Subcutaneous abdominal adipose tissue (tissue), 5 donors: ENCODE data around the gene OR2T6.

Experiments used
- H3K27ac ChIP-seq: one replicate; pipeline ENCODE4 v1.7.0; 2013; ENCODE audit warnings: low read depth, mild to moderate bottlenecking, inconsistent platforms, low read length, moderate library complexity
- H3K27me3 ChIP-seq, 5 donors: one replicate each; pipeline ENCODE4 v1.7.0; 2013; ENCODE audit warnings: low read length in 5 of 5, inconsistent platforms in 1 of 5; ENCODE audit not compliant: control insufficient read depth in 5 of 5, insufficient read depth in 4 of 5
- H3K36me3 ChIP-seq, 5 donors: one replicate each; pipeline ENCODE4 v1.7.0; 2013; ENCODE audit warnings: low read length in 5 of 5; ENCODE audit not compliant: control insufficient read depth in 5 of 5, insufficient read depth in 5 of 5
- H3K4me1 ChIP-seq, 5 donors: one replicate each; pipeline ENCODE4 v1.7.0; 2013; ENCODE audit warnings: low read length in 5 of 5, mild to moderate bottlenecking in 3 of 5, moderate library complexity in 1 of 5; ENCODE audit not compliant: control insufficient read depth in 5 of 5, insufficient read depth in 5 of 5
- H3K4me3 ChIP-seq, 5 donors: one replicate each; pipeline ENCODE4 v1.7.0; 2013; ENCODE audit warnings: low read length in 5 of 5, low read depth in 1 of 5
- H3K9ac ChIP-seq, 5 donors: one replicate each; pipeline ENCODE4 v1.7.0; 2013; ENCODE audit warnings: low read length in 5 of 5, mild to moderate bottlenecking in 4 of 5, moderate library complexity in 3 of 5
- H3K9me3 ChIP-seq, 5 donors: one replicate each; pipeline ENCODE4 v1.7.0; 2013; ENCODE audit warnings: low read length in 5 of 5; ENCODE audit not compliant: control insufficient read depth in 5 of 5
- donor health status: healthy.
- donor health status: healthy.
- donor health status: healthy.
- donor health status: healthy.
- donor health status: healthy.

The OR2T6 gene, protein sequence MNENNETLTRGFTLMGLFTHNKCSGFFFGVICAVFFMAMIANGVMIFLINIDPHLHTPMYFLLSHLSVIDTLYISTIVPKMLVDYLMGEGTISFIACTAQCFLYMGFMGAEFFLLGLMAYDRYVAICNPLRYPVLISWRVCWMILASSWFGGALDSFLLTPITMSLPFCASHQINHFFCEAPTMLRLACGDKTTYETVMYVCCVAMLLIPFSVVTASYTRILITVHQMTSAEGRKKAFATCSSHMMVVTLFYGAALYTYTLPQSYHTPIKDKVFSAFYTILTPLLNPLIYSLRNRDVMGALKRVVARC

DNA sequence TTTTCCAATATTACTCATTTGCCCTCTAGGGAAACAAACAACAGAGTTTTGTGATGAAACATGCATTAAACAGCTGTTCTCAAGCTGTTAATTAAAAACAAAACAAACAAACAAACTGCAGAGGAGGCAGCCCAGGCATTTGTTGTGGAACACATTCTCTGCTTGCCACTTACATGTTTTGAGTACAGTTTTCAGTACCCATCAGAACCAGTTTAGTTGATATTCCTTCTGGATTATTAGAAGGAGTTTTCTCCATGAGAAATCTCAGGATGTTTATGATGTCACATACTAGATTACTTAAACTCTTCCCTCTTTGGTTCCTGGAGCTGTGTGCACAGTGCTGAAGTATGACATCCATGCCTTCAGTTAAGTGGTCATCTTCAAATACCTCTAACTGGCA lies at the start of gene OR2T6:
OR2T6 (plus strand) TSS at position 301 of the 400 bp plus-strand sequence. CDS start 11,863 bp downstream, outside the sequence.
- Histone ChIP-seq H3K27me3 (no peaks in the 10 kb centered on the region), H3K4me3 (no peak within 1 kb of the TSS), H3K9ac (no peak within 1 kb of the TSS), H3K36me3 (no peaks in the 10 kb centered on the region), H3K4me1 (no peaks in the 10 kb centered on the region), H3K27ac (no peak within 1 kb of the TSS), H3K9me3 (peaks cover 0 to 2% (median 0%) of the 10 kb centered on the region in 5 donors)

DNA sequence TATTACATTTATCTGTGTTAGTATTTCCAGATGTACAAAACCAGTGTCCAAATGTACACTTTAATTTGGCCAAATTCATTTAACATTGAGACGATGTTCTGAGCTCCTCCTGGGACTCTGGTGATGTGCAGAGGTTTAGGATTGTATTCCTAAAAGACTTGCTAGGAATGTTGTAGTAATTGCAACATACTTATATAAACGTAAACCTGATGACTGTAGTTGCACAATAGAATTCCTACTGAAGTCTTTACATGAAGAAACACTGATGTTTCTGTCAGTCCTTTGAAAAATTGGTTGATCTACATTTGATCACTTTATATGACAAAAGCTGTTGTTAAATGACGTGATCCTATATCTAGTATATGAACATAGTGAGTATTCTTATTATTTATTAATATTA lies 32.1 kb upstream of the OR2T6 start:
- Histone ChIP-seq H3K9ac (no peak overlapping the region), H3K4me3 (no peak overlapping the region), H3K27me3 (no peaks in the 10 kb centered on the region), H3K9me3 (no peaks in the 10 kb centered on the region), H3K27ac (no peak overlapping the region), H3K36me3 (no peaks in the 10 kb centered on the region), H3K4me1 (no peaks in the 10 kb centered on the region)

DNA sequence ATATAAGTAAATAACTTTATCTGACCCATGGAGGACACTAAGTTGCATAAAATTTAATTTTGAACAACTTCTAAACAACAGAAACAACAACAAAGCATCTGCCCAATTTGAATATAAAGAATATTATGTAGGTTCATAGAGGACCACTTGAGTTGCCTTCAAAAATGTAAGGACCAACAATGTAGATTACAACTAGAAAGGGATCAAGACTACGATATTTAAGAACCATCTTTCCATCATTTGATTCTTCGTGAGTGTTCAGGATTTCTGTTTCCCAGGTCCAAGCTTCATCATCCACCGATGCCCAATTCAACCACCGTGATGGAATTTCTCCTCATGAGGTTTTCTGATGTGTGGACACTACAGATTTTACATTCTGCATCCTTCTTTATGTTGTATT lies 27.1 kb upstream of the OR2T6 start, which contains the start of gene OR14C36:
OR14C36 (plus strand) TSS at position 301 of the 400 bp plus-strand sequence; CDS start at position 301, 0 bp downstream.
- H3K27me3 ChIP-seq, result no peaks in the 10 kb centered on the region
- H3K36me3 ChIP-seq, result no peaks in the 10 kb centered on the region
- H3K9me3 ChIP-seq, result no peaks in the 10 kb centered on the region
- H3K4me3 ChIP-seq, result no peak within 1 kb of the TSS
- H3K27ac ChIP-seq, result no peak within 1 kb of the TSS
- no peak within 1 kb of the TSS for H3K9ac ChIP-seq
- no peaks in the 10 kb centered on the region for H3K4me1 ChIP-seq

- no peak overlapping the region for H3K4me3 ChIP-seq
- H3K27me3 ChIP-seq, result no peaks in the 10 kb centered on the region
- H3K4me1 ChIP-seq, result no peaks in the 10 kb centered on the region
- H3K9ac ChIP-seq, result no peak overlapping the region
- peaks cover 0 to 3% (median 0%) of the 10 kb centered on the region in 5 donors for H3K9me3 ChIP-seq
- H3K36me3 ChIP-seq, result no peaks in the 10 kb centered on the region
- no peak overlapping the region for H3K27ac ChIP-seq
Observed at GRCh38 chr1:248359415-248359814, 16.1 kb upstream of the OR2T6 start.

- Histone ChIP-seq H3K9ac (no peak within 1 kb of the TSS), H3K4me3 (no peak within 1 kb of the TSS), H3K27me3 (no peaks in the 10 kb centered on the region), H3K9me3 (peaks cover 0 to 8% (median 0%) of the 10 kb centered on the region in 5 donors), H3K4me1 (no peaks in the 10 kb centered on the region), H3K36me3 (no peaks in the 10 kb centered on the region), H3K27ac (no peak within 1 kb of the TSS)
Observed at GRCh38 chr1:248361121-248361715, 14.3 kb upstream of the OR2T6 start, which contains the start of gene OR2T4. TSS of gene OR2T4 (plus strand) at chr1:248361665. CDS start at chr1:248361665, 0 bp downstream.

- Histone ChIP-seq H3K27me3 (no peaks in the 10 kb centered on the region), H3K9ac (no peak overlapping the region), H3K4me1 (no peaks in the 10 kb centered on the region), H3K4me3 (no peak overlapping the region), H3K9me3 (peaks cover 0 to 8% (median 0%) of the 10 kb centered on the region in 5 donors), H3K36me3 (no peaks in the 10 kb centered on the region), H3K27ac (no peak overlapping the region)
Observed at GRCh38 chr1:248366609-248367008, 8.9 kb upstream of the OR2T6 start.

- Histone ChIP-seq H3K27ac (no peak overlapping the region), H3K4me3 (no peak overlapping the region), H3K4me1 (no peaks in the 10 kb centered on the region), H3K9ac (no peak overlapping the region), H3K9me3 (peaks cover 0 to 2% (median 0%) of the 10 kb centered on the region in 5 donors), H3K36me3 (no peaks in the 10 kb centered on the region), H3K27me3 (no peaks in the 10 kb centered on the region)
Observed at GRCh38 chr1:248372394-248372793, 3.2 kb upstream of the OR2T6 start.

GRCh38 chr1:248373761-248374160 lies 1.8 kb upstream of the OR2T6 start:
- Histone ChIP-seq H3K36me3 (no peaks in the 10 kb centered on the region), H3K9me3 (peaks cover 0 to 2% (median 0%) of the 10 kb centered on the region in 5 donors), H3K4me3 (no peak overlapping the region), H3K4me1 (no peaks in the 10 kb centered on the region), H3K27me3 (no peaks in the 10 kb centered on the region), H3K27ac (no peak overlapping the region), H3K9ac (no peak overlapping the region)

- H3K4me3 ChIP-seq, result no peak overlapping the region
- no peaks in the 10 kb centered on the region for H3K4me1 ChIP-seq
- H3K36me3 ChIP-seq, result no peaks in the 10 kb centered on the region
- H3K9me3 ChIP-seq, result peaks cover 0 to 2% (median 0%) of the 10 kb centered on the region in 5 donors
- H3K27me3 ChIP-seq, result no peaks in the 10 kb centered on the region
- H3K9ac ChIP-seq, result no peak overlapping the region
- no peak overlapping the region for H3K27ac ChIP-seq
Observed at GRCh38 chr1:248376916-248377315, 1.4 kb downstream of the OR2T6 start.

GRCh38 chr1:248380854-248381253 lies 5.3 kb downstream of the OR2T6 start:
- H3K27me3 ChIP-seq, result no peaks in the 10 kb centered on the region
- H3K9ac ChIP-seq, result no peak overlapping the region
- no peaks in the 10 kb centered on the region for H3K36me3 ChIP-seq

More at GRCh38 chr1:248380854-248381253, 5.3 kb downstream of the OR2T6 start:
- no peaks in the 10 kb centered on the region for H3K9me3 ChIP-seq
- H3K27ac ChIP-seq, result no peak overlapping the region
- no peak overlapping the region for H3K4me3 ChIP-seq
- H3K4me1 ChIP-seq, result no peaks in the 10 kb centered on the region
